CD14-positive monocyte (primary cell): ENCODE measurements around the gene MYO1C. TPM values are rescaled to one million over a fixed set of nuclear protein-coding genes. Genes with fewer than 3 reads are reported as not detected.
"Not testable (repeated sequence)": the region's sequence is repeated elsewhere in the genome, so short reads cannot be mapped to it uniquely, and the experiment has no call there.

Source experiments
- DNase-seq, 3 donors: peaks; one replicate each; pipeline ENCODE4 v3.0.0-alpha.2; 2011 to 2022
- H2AFZ ChIP-seq: 2 replicates; pipeline ENCODE4 v1.6.0; 2012; ENCODE audit warnings: mild to moderate bottlenecking, low read depth, low read length, inconsistent platforms; ENCODE audit not compliant: insufficient read depth, poor library complexity, severe bottlenecking
- H3K27ac ChIP-seq, 2 donors: 1 replicate in 1 of 2; 2 replicates in 1 of 2; pipeline ENCODE4 v1.5.1; 2012 to 2013; ENCODE audit warnings: low read length in 2 of 2, control low read depth in 1 of 2, inconsistent platforms in 1 of 2, low read depth in 1 of 2, mild to moderate bottlenecking in 1 of 2
- H3K27me3 ChIP-seq, 2 donors: one replicate each; pipeline versions ENCODE4 v1.6.0 to v1.6.1; 2011 to 2013; ENCODE audit warnings: low read length in 2 of 2; ENCODE audit not compliant: control insufficient read depth in 2 of 2, insufficient read depth in 2 of 2
- H3K36me3 ChIP-seq, 2 donors: replicated peaks in 1 of 2; 1 replicate in 1 of 2; 2 replicates in 1 of 2; pipeline versions ENCODE4 v1.5.1 to v1.6.1; 2012 to 2013; ENCODE audit warnings: low read length in 2 of 2, control low read depth in 1 of 2, inconsistent platforms in 1 of 2, mild to moderate bottlenecking in 1 of 2; ENCODE audit not compliant: insufficient read depth in 2 of 2, control insufficient read depth in 1 of 2
- H3K4me1 ChIP-seq, 2 donors: 1 replicate in 1 of 2; 2 replicates in 1 of 2; pipeline versions ENCODE4 v1.5.1 to v1.6.1; 2012 to 2013; ENCODE audit warnings: low read length in 2 of 2, control low read depth in 1 of 2, inconsistent platforms in 1 of 2, mild to moderate bottlenecking in 1 of 2, moderate library complexity in 1 of 2; ENCODE audit not compliant: insufficient read depth in 2 of 2, control insufficient read depth in 1 of 2
- H3K4me2 ChIP-seq: replicated peaks from 2 replicates; pipeline ENCODE3; 2012; ENCODE audit warnings: low read length, moderate library complexity, mild to moderate bottlenecking; ENCODE audit not compliant: poor library complexity, severe bottlenecking; ENCODE audit errors: extremely low read depth
- H3K4me3 ChIP-seq, 3 experiments: fragments of 200-600 bp in 1 of 3; sonication (generic) in 1 of 3; replicated peaks in 1 of 3; 1 replicate in 2 of 3; 2 replicates in 1 of 3; pipeline ENCODE4 v1.5.1; 2011 to 2013; ENCODE audit warnings: low read length in 3 of 3, mild to moderate bottlenecking in 3 of 3, control low read depth in 2 of 3, low read depth in 2 of 3, inconsistent platforms in 1 of 3, moderate library complexity in 1 of 3
- H3K79me2 ChIP-seq: 2 replicates; pipeline ENCODE4 v1.6.0; 2012; ENCODE audit warnings: mild to moderate bottlenecking, control low read depth, inconsistent platforms, low read length, moderate library complexity; ENCODE audit not compliant: insufficient read depth
- H3K9ac ChIP-seq: 2 replicates; pipeline ENCODE4 v1.6.0; 2017; ENCODE audit warnings: low read length, mild to moderate bottlenecking; ENCODE audit not compliant: insufficient read depth, poor library complexity, severe bottlenecking
- H3K9me3 ChIP-seq, 2 donors: replicated peaks in 1 of 2; 1 replicate in 1 of 2; 2 replicates in 1 of 2; pipeline versions ENCODE4 v1.5.1 to v1.6.1; 2012 to 2013; ENCODE audit warnings: low read length in 2 of 2, control low read depth in 1 of 2; ENCODE audit not compliant: control insufficient read depth in 1 of 2, insufficient read depth in 1 of 2
- H4K20me1 ChIP-seq: 2 replicates; pipeline ENCODE4 v1.6.0; 2012; ENCODE audit warnings: mild to moderate bottlenecking, low read length, control low read depth, moderate library complexity; ENCODE audit not compliant: insufficient read depth
- H3K27ac Mint-ChIP-seq, 7 donors: one replicate each; pipeline ENCODE4 v1.8.0; 2020; ENCODE audit warnings: mild to moderate bottlenecking in 7 of 7, mixed read lengths in 7 of 7, moderate library complexity in 6 of 7, inconsistent platforms in 2 of 7
- H3K27me3 Mint-ChIP-seq, 3 donors: one replicate each; pipeline ENCODE4 v1.8.0; 2021 to 2022; ENCODE audit warnings: low read depth in 3 of 3, mild to moderate bottlenecking in 3 of 3, mixed read lengths in 3 of 3, moderate library complexity in 3 of 3, inconsistent platforms in 1 of 3
- H3K36me3 Mint-ChIP-seq, 2 donors: one replicate each; pipeline ENCODE4 v1.8.0; 2020; ENCODE audit warnings: mixed read lengths in 2 of 2, inconsistent platforms in 1 of 2, mild to moderate bottlenecking in 1 of 2
- H3K4me1 Mint-ChIP-seq: one replicate; pipeline ENCODE4 v1.8.0; 2020; ENCODE audit warnings: mild to moderate bottlenecking, mixed read lengths
- H3K4me3 Mint-ChIP-seq, 2 donors: one replicate each; pipeline ENCODE4 v1.8.0; 2020; ENCODE audit warnings: mild to moderate bottlenecking in 2 of 2, mixed read lengths in 2 of 2, moderate library complexity in 1 of 2
- H3K9me3 Mint-ChIP-seq, 7 donors: one replicate each; pipeline ENCODE4 v1.8.0; 2020 to 2022; ENCODE audit warnings: mixed read lengths in 7 of 7, mild to moderate bottlenecking in 6 of 7, moderate library complexity in 6 of 7, inconsistent platforms in 2 of 7
- CTCF ChIP-seq: fragments of 200-600 bp; IDR thresholded peaks from one replicate; pipeline ENCODE4 v1.8.0; 2022; ENCODE audit warnings: antibody characterized with exemption, mild to moderate bottlenecking
- WGBS: methylation state at CpG from one replicate; pipeline ENCODE4 v1.1.5; 2013; ENCODE audit warnings: missing lambda C conversion rate; ENCODE audit not compliant: insufficient coverage; 5-methylcytosine and 5-hydroxymethylcytosine counted together
- intact Hi-C, 2 donors: fragments of 100-400 bp; cut with micrococcal nuclease; formaldehyde crosslinking; loops; one replicate each; pipeline versions ENCODE4 v1.15.0 to v1.15.1; 2023
- polyA plus RNA-seq, 3 donors: library from polyadenylated mRNA; depleted of rRNA in 1 of 3; unstranded in 2 of 3; stranded (reverse) in 1 of 3; fragments of 300-500 nt in 2 of 3; fragments of >200 nt in 1 of 3; fragmentation: Illumina TruSeq in 2 of 3; gene quantifications; 1 replicate in 2 of 3; 2 replicates in 1 of 3; pipeline ENCODE4 v1.2.3, GENCODE V29; 2012 to 2021

MYO1C gene
- polyA plus RNA-seq, 3 donors, result 2.5 to 9.5 (median 3.1) TPM

- Histone ChIP-seq H3K79me2 (no peaks in the 10 kb centered on the region), H3K4me2 (no peak overlapping the region), H4K20me1 (peaks cover 13% of the 10 kb centered on the region), H2AFZ (no peak overlapping the region), H3K4me3 (no peak overlapping the region), H3K27ac (peak overlapping the region in 1 of 2 donors; percentile 20), H3K9ac (no peak overlapping the region), H3K36me3 (peaks cover 72 to 97% of the 10 kb centered on the region in 2 donors), H3K27me3 (no peaks in the 10 kb centered on the region), H3K9me3 (no peaks in the 10 kb centered on the region), H3K4me1 (no peaks in the 10 kb centered on the region)
- H3K27me3 Mint-ChIP-seq, result peaks cover 0 to 3% (median 2%) of the 10 kb centered on the region in 3 donors
- WGBS, result 69% methylated on average over 3 of the region's 10 CpGs
- H3K9me3 Mint-ChIP-seq, result no peaks in the 10 kb centered on the region
- no peak overlapping the region for H3K4me3 Mint-ChIP-seq
- H3K27ac Mint-ChIP-seq, result peak overlapping the region in 3 of 7 donors; percentile 24 to 66 (median 26)
- H3K4me1 Mint-ChIP-seq, result peaks cover 6% of the 10 kb centered on the region
- peaks cover 75 to 98% of the 10 kb centered on the region in 2 donors for H3K36me3 Mint-ChIP-seq
- intact Hi-C loops, result loop anchor here in 1 of 2 donors (5.0 to 10.0 kb wide), 2 partner anchors 171 to 258 kb away; partner anchors contain the start of genes BHLHA9 and TRARG1
- peak; percentile 41 to 51 (median 48) for DNase-seq
- peak; percentile 69 for TF ChIP-seq CTCF
Measured at GRCh38 chr17:1532836-1533602, 40.5 kb upstream of the MYO1C start.

- H3K27me3 ChIP-seq, result no peaks in the 10 kb centered on the region
- no peak for DNase-seq
- no peak overlapping the region for H3K4me3 ChIP-seq
- Mint-ChIP-seq H3K36me3 (peaks cover 73 to 96% of the 10 kb centered on the region in 2 donors), H3K27ac (no peak overlapping the region), H3K4me3 (no peak overlapping the region), H3K9me3 (no peaks in the 10 kb centered on the region), H3K27me3 (peaks cover 0 to 3% (median 2%) of the 10 kb centered on the region in 3 donors), H3K4me1 (peaks cover 6% of the 10 kb centered on the region)
- H3K79me2 ChIP-seq, result no peaks in the 10 kb centered on the region
- intact Hi-C loops, result loop anchor here (5.0 to 10.0 kb wide), 3 partner anchors 168 to 265 kb away; partner anchors contain the start of genes BHLHA9 (in 1 of the 2) and TRARG1 (in 1 of the 2)
- no peak overlapping the region for H3K9ac ChIP-seq
- peaks cover 18% of the 10 kb centered on the region for H4K20me1 ChIP-seq
- H3K9me3 ChIP-seq, result no peaks in the 10 kb centered on the region
- H2AFZ ChIP-seq, result no peak overlapping the region
- no peaks in the 10 kb centered on the region for H3K4me1 ChIP-seq
- TF ChIP-seq CTCF, result no peak
- H3K4me2 ChIP-seq, result no peak overlapping the region
- no peak overlapping the region for H3K27ac ChIP-seq
- H3K36me3 ChIP-seq, result peaks cover 77 to 99% of the 10 kb centered on the region in 2 donors
- WGBS, result no CpG with 5 or more reads among the region's 2 CpGs
Measured at GRCh38 chr17:1529863-1530262, 37.4 kb upstream of the MYO1C start.

- not testable (repeated sequence) for H3K27ac ChIP-seq, H3K79me2 ChIP-seq, H3K4me1 Mint-ChIP-seq, H3K9me3 ChIP-seq, H3K27me3 Mint-ChIP-seq, H3K27me3 ChIP-seq, H2AFZ ChIP-seq, DNase-seq, H3K9ac ChIP-seq, H3K4me1 ChIP-seq, H3K27ac Mint-ChIP-seq, H3K4me3 Mint-ChIP-seq, H3K9me3 Mint-ChIP-seq, H3K4me3 ChIP-seq, H3K4me2 ChIP-seq
- 100% methylated on average over 1 of the region's 4 CpGs for WGBS
- H3K36me3 Mint-ChIP-seq, result peaks cover 55 to 93% of the 10 kb centered on the region in 2 donors
- intact Hi-C loops, result loop anchor here in 1 of 2 donors (10.0 kb wide), 1 partner anchor 262 kb away; no protein-coding TSS in a partner anchor
- Histone ChIP-seq H3K36me3 (peaks cover 66 to 94% of the 10 kb centered on the region in 2 donors), H4K20me1 (peaks cover 14% of the 10 kb centered on the region)
Measured at GRCh38 chr17:1526876-1527275, 34.4 kb upstream of the MYO1C start.
